Measurements from ENCODE around the gene DMD. TPM values are rescaled to one million over a fixed set of nuclear protein-coding genes. Genes with fewer than 3 reads are reported as not detected.

DMD gene
- total RNA-seq, 4 donors from 2014 or later, result 2.2 to 26.7 (median 7.8) TPM

DNA sequence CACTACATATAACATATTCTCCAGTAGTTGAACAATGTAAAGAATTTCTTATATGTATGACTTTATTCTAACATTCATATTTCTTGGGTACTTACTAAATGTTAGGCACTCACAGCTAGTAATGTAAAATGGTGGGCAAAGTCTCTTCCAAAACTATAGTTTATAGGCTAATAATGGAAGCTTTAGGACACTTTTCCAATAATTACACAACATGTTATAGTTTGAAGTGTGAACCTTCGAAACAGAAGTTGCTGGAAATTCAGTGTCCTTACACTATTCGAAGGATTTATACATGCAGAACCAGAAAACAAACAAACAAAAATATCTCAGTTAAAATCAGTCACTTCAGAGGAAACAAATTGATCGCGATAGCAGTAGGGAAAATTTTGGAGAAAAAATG is 212.6 kb downstream of the DMD start:
- H3K36me3 ChIP-seq, result no peaks in the 10 kb centered on the region
- H3K9me3 ChIP-seq, result no peaks in the 10 kb centered on the region
- H3K4me1 ChIP-seq, result no peaks in the 10 kb centered on the region
- no peaks in the 10 kb centered on the region for H3K27me3 ChIP-seq
- no peak for DNase-seq
- intact Hi-C loops (cut with DNase I), result no loop called here
- WGBS, 2 donors, result 84 to 85% methylated on average over 4 of the region's 4 CpGs
- H3K27ac ChIP-seq, result no peak overlapping the region
- TF ChIP-seq, protein P1, sequence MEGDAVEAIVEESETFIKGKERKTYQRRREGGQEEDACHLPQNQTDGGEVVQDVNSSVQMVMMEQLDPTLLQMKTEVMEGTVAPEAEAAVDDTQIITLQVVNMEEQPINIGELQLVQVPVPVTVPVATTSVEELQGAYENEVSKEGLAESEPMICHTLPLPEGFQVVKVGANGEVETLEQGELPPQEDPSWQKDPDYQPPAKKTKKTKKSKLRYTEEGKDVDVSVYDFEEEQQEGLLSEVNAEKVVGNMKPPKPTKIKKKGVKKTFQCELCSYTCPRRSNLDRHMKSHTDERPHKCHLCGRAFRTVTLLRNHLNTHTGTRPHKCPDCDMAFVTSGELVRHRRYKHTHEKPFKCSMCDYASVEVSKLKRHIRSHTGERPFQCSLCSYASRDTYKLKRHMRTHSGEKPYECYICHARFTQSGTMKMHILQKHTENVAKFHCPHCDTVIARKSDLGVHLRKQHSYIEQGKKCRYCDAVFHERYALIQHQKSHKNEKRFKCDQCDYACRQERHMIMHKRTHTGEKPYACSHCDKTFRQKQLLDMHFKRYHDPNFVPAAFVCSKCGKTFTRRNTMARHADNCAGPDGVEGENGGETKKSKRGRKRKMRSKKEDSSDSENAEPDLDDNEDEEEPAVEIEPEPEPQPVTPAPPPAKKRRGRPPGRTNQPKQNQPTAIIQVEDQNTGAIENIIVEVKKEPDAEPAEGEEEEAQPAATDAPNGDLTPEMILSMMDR (IDR thresholded peaks at IDR 0.05), result no peak
- TF ChIP-seq POLR2A (IDR thresholded peaks at IDR 0.05), result no peak
- H3K4me3 ChIP-seq, result no peak overlapping the region

DNA sequence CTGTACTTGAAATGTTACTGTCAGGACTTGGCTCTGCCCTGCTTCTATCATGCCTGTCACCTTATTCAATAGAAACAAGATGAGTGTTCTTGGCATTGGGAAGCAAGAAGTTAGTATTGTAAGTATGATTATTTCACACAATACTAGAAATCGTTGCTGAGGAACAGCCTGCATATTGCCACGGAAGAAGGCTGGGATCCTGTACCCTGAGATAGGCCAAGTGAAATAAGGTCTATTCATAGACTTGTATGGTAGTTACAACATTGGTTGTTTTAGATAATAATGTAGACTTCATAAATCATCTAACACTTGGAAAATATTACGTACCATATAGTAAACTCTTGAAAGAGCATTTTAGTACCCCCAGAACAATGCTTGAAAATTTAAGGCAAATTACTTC is 215.9 kb downstream of the DMD start:
- TF ChIP-seq, protein P1 (IDR thresholded peaks at IDR 0.05), result no peak
- TF ChIP-seq POLR2A (IDR thresholded peaks at IDR 0.05), result no peak
- Histone ChIP-seq H3K27me3 (no peaks in the 10 kb centered on the region), H3K9me3 (no peaks in the 10 kb centered on the region), H3K4me1 (no peaks in the 10 kb centered on the region), H3K4me3 (no peak overlapping the region), H3K36me3 (no peaks in the 10 kb centered on the region), H3K27ac (no peak overlapping the region)
- 64 to 69% methylated on average over 3 of the region's 3 CpGs for WGBS, 2 donors
- intact Hi-C loops (cut with DNase I), result no loop called here
- DNase-seq, result no peak

DNA sequence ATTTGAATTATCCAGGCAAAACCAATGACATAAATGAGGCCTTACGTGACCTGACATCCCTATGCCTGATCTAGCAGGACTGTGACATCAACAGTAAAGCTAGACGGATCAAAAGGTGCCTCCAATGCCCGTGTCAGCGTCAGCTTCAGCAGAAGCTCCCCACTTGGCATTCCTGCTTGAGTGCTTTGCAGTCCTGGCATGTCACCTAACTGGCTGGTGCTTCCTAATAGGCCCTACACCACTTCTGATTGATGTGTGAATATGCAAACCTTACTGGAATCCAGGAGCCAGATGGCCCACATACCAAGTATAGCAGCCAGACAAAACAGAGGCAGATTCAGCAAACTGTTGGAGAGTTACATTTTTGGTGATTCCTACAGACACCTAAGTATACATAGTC is 224.2 kb downstream of the DMD start:
- 17 to 60% methylated on average over 1 to 4 of the region's 4 CpGs for WGBS, 2 donors
- intact Hi-C loops (cut with DNase I), result no loop called here

DNA sequence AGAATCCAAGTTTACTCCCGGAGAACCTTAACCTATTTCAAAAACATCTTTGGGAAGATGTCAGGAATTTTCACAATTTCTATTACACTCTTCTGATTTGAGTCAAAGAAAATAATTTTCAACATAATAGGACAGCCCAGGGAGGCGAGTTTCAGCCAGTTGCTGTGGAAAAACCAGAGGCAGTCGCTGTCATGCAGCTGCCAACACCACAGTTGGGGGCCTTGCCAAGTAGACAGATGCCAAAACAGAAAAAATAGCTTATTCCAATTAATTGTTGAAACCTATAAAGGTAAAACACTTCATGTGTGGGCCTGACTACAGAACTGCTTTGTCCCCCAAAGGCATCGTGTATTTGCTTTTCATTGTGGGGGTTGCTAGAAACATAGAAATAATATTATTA is 225.8 kb downstream of the DMD start:
- Histone ChIP-seq H3K4me1 (no peaks in the 10 kb centered on the region), H3K36me3 (no peaks in the 10 kb centered on the region), H3K9me3 (no peaks in the 10 kb centered on the region), H3K27ac (no peak overlapping the region), H3K27me3 (no peaks in the 10 kb centered on the region), H3K4me3 (no peak overlapping the region)
- DNase-seq, result no peak
- TF ChIP-seq POLR2A (IDR thresholded peaks at IDR 0.05), result no peak
- TF ChIP-seq, protein P1 (IDR thresholded peaks at IDR 0.05), result no peak
- 43 to 55% methylated on average over 2 to 4 of the region's 4 CpGs for WGBS, 2 donors
- intact Hi-C loops (cut with DNase I), result no loop called here

More for the DNA sequence above, 224.2 kb downstream of the DMD start:
- TF ChIP-seq, protein P1 (IDR thresholded peaks at IDR 0.05), result no peak
- TF ChIP-seq POLR2A (IDR thresholded peaks at IDR 0.05), result no peak
- no peaks in the 10 kb centered on the region for H3K4me1 ChIP-seq
- H3K9me3 ChIP-seq, result no peaks in the 10 kb centered on the region
- H3K36me3 ChIP-seq, result no peaks in the 10 kb centered on the region
- H3K27me3 ChIP-seq, result no peaks in the 10 kb centered on the region
- no peak overlapping the region for H3K4me3 ChIP-seq
- no peak overlapping the region for H3K27ac ChIP-seq
- no peak for DNase-seq

DNA sequence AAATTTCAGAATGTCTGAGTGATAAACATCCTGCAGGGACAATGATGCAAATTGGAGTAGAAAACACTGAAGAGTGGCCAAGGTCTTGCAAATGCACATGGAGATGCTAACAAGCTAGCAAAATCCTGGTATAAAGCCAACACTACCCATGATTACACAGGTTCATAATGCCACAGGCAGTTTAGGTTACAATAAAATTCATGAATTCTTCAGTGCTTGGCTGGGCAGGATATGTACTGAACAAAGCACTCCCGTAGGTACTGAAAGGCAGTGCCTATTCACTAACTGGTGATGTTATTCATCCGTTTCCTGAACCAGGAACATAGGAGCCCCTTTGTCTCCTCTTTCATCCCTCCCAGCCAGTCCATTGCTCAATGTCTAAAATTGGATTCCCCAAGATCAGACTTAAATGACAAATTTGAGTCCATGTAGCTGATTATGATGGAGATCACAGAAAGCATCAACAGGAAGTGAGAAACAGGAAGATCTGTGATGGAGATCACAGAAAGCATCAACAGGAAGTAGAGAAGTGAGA is 244.5 kb downstream of the DMD start:
- Histone ChIP-seq H3K27me3 (no peaks in the 10 kb centered on the region), H3K27ac (no peak overlapping the region), H3K36me3 (no peaks in the 10 kb centered on the region), H3K4me1 (no peaks in the 10 kb centered on the region), H3K9me3 (no peaks in the 10 kb centered on the region), H3K4me3 (no peak overlapping the region)
- WGBS, 2 donors, result 24 to 42% methylated on average over 2 of the region's 2 CpGs
- no peak for DNase-seq
- TF ChIP-seq, protein P1 (IDR thresholded peaks at IDR 0.05), result no peak
- TF ChIP-seq POLR2A (IDR thresholded peaks at IDR 0.05), result no peak
- intact Hi-C loops (cut with DNase I), result no loop called here
